ENCODE measurements around the gene GM2A.
"Not testable (repeated sequence)": the region's sequence is repeated elsewhere in the genome, so short reads cannot be mapped to it uniquely, and the experiment has no call there.

Gene GM2A

DNA sequence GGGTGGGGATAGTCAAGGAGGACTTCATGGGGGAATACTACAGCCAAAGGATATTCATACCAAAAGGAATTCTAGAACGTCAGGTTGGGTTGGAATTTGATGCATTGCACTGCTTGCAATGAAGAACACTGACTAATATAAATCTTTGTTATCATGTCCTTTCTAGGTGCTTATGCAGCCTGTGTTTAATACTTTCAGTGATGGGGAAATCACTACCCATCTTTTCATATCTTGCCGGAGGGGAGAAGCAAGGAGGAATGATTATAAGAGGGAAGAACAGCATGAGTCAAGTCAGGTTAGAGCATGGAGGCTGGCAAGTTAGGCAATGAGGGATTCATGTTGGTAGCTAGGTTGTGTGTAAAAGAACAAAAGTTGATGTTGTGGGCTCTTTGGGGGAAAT lies 24.0 kb upstream of the GM2A start:
- no peak for DNase-seq

DNA sequence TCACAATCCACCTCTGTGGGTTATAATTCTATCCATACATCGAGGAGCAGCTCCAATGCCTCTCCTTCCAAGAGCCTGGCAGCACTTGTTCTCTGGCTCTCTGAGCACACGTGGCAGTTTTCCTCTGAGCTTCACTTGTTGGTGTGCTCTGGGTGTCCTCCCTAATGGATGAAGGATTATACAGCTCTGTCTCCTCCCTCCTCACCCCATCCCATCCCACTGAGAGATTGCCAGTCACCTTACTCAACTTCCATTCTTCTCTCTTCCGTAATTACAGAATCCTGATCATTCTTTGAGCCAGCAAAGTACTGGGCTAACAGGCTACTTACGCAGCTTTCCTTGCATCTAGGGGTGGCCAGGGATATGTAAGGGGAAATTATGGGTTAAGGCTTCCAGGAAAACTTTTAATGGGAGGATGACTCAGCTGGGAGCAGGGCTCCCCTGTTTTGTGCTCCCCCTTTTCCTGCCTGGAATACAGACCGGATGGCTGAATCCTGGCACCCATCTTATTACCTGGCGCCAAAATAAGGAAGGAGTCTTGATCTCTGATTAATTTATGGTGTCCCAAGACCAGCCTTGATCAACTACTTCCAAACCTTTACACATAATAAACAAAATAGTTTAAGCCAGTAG lies 22.8 kb upstream of the GM2A start:
- DNase-seq: no peak

DNA sequence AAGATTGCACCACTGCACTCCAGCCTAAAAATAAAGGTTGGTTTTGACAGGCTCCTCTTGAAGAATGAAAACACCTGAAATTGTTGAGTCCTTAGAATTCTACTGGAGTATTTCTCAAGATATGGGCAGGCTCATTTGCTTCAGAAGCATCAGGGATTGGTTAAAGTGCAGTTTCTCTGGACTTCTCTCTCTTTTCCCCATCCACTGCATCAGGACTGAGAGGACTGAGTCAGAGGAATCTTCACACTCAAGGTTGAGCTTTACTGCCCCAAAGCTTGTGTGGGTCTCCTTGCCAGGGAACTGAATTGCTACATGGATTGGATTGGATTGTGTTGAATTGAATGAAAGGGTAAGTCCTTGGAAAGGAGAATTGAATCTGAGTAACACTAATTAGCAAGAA lies 21.6 kb upstream of the GM2A start:
- DNase-seq: no peak

DNA sequence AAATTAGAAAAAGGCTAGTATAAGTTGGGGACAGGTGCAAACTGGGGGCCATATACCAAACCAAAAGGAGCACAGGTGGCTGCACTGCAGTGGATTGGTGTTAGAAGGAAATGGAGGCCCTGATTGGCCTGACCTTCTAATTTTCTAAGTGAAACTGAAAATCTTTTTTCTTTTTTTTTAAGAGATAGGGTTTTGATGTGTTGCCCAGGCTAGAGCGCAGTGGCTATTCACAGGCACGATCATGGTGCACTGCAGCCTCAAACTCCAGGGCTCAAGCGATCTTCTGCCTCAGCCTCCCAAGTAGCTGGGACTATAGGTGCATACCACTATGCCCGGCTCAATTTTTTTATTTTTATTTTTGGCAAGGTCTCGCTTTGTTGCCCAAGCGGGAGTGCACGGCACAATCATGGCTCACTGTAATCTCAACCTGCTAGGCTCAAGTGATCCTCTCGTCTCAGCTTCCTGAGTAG lies 19.3 kb upstream of the GM2A start:
- DNase-seq: no peak

DNA sequence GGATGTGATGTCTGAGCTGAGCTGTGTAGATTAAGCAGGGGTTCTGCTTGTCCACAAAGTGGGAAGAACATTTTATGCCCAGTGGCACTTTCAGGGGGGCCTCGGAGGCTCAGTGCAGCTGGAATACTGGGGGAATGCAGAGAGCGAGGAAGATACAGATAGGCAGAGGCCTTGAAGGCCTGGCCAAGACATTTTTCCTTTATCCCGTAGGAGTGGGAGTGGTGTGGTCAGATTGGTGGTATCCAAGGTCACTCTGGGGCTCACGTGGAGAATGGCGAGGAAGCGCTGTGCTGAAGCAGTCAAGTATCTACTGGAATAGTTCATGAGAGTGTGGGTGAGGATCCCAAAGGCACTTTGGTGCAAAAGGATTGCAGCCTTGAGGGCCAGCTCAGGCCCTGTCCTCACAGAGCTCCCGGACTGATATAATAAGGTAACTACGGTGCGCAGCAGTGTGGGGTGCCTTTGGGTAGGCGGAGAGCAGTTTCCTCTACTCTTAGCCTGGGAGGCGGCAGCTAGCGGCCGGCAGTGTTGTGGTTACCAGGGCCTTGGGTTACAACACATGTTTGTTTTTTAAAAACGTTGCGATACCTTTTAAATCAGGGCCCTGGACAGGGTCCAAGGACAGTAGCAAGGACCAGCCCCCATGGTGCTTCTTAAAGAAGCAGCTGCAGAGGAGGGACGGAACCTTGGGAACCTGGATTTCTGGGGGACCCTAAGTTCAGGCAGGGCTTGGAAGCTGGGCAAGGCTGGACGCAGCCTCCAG lies 18.3 kb upstream of the GM2A start:
- no peak for DNase-seq

DNA sequence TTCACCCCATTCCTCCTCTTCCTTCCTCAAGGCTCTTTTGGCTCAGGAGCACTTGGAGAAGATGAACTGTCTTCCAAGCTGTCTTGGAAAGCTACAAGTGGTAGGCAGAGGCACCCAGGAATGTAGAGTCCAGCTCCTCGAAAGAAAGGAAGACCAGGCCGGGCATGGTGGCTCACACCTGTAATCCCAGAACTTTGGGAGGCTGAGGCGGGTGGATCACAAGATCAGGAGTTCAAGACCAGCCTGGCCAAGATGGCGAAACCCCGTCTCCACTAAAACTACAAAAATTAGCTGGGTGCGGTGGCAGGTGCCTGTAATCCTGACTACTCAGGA lies 17.8 kb upstream of the GM2A start:
- DNase-seq: not testable (repeated sequence)

DNA sequence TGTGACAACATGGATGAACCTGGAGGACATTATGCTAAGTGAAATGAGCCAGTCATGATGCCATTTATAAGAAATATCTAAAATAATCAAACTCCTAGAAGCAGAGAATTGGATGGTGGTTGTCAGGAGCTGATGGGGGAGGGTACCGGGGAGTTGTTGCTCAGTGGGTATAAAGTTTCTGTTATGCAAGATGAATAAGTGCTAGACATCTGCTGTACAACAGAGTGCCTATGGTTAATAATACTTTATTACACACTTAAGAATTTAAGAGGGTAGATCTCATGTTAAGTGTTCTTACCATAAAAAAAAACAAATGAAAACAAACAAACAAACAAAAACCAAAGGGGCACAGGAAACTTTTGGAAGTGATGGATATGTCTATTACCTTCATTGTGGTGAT lies 16.1 kb upstream of the GM2A start:
- DNase-seq: no peak

DNA sequence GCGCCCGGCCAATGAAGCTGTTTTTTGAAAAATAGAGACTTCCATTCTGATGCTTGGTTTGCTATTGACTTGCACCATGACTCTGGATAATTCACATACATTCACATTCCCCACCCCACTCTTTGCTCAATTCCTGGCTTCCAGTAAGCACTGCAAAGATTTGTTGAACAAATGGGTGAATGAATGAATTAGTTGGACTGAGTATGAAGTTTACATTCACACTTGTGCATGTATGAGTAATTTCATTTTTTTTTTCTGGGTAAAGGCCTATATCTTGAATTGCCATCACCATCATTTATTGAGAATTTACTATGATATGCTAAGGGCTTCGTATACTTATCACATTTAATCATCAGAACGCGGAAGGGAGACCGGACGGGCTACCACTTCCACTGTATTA lies 15.3 kb upstream of the GM2A start:
- no peak for DNase-seq

DNA sequence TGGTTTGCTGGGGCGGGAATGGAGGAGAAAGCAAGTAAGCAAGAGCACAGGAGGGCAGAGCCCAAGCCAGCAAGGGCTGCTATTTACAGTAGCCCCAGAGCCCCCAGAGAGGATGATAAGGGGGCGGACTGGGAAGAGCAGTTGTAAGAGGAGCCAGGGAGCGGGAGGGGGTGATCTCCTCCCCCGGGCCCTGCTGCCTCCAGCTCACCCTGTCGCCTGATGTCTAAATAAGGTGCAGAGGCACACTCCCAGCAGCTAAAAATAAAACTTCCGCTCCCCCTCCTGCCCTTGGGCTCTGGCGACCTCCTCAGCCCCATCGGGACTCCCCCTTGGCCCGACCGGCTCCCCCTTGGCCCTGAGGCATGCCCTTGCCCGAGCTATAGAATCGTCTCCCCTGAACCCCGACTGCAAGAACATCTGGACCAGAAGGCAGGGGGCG lies 14.7 kb upstream of the GM2A start:
- DNase-seq: no peak

DNA sequence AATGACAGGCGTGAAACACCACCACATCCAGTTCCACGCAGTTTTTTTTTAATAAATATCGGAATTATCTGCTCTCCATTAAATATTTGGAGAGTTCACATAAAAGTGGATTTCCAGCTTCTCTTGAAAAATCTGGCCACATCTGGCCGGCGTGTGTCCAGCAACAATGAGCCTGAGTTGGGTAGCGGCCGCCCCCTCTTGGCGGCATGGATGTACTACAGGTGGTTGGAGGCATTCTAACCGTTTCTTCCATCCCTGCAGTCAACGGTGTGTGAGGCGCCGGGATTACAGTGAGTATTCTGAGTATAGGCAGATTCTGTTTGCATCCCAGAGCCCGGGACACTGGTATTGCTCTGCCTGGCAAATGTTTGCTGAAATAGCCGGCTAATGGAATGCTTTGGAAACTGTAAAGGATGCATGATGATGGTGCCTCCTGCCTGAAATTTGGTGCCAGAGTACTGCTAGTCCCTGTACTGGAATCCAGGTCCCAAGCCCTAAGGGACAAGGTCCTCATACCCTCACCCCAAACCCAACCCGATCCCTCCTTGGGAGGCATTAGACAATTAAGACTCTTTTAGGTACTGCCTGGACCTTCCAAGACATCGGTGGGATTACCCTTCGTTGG lies 13.6 kb upstream of the GM2A start:
- DNase-seq: peak; percentile 80

DNA sequence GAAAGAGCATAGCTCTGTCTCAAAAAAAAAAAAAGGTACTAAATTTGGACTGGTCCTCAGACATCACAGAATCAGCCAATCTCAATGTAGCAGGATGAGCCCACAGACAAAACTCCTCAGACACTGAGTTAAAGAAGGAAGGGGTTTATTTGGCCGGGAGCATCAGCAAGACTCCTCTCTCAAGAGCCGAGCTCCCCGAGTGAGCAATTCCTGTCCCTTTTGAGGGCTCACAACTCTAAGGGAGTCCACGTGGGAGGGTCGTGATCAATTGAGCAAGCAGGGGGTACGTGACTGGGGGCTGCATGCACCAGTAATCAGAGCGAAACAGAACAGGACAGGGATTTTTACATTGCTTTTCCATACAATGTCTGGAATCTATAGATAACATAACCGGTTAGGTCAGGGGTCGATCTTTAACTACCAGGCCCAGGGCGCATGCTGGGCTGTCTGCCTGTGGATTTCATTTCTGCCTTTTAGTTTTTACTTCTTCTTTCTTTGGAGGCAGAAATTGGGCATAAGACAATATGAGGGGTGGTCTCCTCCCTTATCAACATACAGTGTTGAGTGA lies 12.6 kb upstream of the GM2A start:
- not testable (repeated sequence) for DNase-seq

DNA sequence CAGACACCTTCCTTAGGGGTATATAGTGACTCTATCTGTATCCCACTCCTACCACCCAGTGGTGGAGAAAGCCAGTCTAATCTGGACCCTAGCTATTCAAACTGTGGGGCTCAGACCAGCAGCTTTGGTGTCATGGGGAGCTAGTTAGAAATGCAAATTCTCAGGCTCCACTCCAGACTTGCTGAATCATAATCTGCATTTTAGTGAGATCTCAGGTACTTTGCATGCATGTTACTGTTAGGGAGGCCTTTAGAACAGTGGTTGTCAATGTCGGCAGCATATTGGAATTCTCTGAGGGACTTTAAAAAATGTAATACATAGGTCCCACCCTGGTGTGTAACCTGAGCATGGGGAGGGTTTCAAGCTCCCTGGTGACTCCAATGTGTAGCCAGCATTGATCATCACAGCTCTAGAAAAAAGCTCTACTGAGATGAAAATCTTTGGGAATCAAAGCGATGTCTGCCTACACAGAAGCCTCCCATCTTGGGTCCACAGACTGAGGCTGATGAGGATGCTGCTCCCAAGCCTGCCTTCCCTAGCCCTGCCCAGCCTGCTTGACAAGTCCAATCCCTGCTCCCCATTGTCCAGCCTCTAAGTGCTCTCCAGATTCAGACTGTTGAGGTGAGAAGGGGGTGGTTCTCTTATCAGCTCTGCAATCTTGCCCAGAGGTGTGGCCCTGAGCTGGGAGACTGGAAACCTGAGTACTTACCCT lies 11.9 kb upstream of the GM2A start:
- DNase-seq: no peak

DNA sequence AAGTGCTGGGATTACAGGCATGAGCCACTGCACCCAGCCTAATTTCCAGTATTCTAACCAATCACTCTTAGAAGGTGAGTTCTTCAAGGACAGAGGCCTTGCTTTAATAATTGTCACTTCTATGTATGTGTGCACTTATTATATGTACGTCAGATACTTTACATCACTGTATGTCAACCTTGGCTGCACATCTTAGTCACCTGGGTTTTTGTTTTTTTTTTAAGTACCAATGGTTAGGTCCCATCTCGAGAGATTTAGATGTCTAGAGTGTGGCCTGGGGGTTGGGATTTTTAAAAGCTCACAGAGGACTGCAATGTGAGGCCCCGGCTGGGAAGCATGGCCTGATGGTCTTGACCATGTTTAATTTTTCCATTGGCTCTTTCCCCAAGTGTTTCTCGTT lies 9.9 kb upstream of the GM2A start:
- DNase-seq: no peak

DNA sequence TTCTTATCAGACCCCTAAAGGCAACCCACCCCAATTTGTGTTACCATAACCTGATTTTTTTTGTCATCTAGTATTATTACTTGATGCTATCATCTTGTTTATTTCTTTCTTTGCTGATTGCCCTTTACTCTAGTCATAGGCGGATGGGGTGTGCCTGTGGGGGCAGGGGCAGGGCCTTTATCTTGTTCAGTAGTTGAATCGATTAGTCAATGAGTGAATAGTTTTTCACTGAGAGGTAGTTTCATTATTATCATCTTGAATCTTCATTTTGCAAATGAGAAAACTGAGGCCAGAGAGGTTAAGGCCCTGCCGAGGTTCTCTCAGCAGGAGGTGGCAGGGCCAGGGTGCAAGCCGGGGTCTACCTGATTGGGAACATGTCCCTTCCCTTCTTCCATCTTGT lies 9.4 kb upstream of the GM2A start:
- peak; percentile 78 for DNase-seq

DNA sequence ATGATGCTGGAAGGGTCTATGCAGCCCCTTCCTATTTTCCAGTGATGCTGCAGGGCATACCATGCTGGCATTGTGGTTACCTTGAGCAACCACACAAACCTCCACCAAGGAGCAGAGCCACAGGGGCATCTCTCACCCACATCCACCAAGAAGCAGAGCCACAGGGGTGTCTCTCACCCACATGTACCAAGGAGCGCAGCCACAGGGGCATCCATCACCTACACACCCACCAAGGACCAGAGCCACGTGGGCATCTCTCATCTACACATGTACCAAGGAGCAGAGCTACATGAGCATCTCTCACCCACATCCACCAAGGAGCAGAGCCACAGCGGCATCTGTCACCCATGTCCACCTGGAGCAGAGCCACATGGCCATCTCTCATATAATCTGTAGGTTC lies 8.8 kb upstream of the GM2A start:
- peak; percentile 46 for DNase-seq

DNA sequence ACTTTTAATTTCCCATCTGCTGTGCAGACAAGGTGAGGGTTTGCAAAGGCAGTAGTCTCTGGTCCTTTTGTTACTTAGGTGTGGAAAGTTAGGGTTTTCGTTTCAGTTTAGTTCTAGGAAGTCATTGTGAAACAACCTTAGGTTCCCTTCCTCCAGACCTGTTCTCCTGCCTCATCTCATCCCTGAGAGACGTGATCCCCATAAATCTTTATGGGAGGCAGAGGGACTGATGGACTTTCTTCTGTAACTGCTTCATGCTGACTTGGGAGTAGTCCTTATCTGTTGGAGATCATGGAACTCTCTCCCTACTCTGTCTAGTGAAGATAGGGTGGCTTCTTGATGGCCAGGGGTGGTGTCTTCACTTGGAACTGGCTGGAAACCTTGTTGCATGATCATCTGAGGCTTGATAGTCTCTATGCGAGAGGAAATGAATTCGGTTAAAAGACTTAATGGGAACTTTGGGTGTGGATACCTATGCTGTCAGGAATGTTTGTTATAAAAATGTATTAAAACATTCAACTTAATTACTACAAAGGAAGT lies 7.2 kb upstream of the GM2A start:
- DNase-seq: no peak

DNA sequence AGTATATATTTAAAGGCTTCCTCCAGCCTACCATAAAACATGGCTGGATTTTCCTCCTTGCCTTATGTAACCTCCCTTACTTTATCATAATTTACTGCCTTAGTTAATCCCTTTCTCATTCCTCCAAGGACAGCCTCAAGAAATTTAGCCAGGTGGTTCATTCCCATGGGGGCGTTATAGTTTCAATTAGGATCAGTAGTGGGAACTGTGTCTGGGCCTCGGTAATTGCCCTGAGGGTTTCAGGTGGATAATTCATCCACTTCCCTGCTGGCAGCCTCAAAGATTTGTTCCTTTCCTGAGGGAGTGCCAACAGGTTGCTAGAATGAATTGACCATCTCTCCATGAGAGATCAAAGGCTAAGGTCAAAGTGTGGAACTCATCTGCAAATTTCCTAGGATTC lies 4.3 kb upstream of the GM2A start:
- DNase-seq: no peak

DNA sequence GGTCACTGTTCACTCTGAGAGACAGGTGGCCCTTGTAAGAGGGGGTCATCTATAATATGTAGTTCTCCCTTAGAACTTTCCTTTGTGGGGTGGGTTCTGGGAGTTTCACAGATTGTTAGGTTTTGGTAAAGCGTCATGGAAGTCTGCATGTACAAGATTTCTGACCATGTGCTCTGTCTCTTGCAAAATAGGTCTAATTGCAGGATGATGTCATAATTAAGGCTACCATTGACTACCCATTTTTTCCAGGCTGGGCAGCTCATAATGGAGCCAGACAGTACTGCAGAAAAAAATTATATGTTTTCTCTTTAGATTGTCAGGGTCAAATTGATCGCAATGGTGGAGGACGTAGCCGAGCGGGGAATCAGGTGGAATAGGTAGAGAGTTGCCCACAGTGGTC lies 3.7 kb upstream of the GM2A start:
- DNase-seq: no peak

DNA sequence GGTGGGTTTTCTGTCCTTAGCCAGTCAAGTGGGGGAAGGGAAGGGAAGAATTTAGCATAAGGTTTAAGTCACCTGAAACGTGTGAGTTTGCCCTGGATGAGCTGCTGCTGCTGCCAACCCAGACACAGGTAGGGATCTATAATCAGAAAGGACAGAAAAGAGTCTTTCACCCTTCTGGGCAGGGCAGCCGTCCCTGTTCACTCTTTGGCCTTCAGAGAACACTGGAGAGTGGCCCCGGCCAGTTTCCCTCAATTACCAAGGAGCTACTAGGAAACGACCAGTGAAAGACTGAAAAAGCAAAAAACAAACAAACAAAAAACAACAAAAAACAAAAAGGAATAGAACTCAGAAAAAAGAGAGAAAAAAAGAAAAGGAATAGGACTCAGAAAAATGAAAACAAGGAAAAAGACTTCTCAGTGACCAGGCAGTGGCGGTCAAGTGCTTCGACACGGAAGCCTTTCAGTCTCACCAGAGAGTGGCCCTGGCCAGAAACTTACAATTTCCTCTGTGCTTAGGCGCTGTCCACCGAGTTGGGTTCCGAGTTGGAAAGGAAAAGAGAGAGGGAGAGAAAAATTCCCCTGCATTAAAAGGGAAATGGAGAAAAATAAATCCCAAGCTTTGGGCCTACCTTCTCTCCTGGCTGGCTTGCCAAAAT lies 2.5 kb upstream of the GM2A start:
- no peak for DNase-seq

DNA sequence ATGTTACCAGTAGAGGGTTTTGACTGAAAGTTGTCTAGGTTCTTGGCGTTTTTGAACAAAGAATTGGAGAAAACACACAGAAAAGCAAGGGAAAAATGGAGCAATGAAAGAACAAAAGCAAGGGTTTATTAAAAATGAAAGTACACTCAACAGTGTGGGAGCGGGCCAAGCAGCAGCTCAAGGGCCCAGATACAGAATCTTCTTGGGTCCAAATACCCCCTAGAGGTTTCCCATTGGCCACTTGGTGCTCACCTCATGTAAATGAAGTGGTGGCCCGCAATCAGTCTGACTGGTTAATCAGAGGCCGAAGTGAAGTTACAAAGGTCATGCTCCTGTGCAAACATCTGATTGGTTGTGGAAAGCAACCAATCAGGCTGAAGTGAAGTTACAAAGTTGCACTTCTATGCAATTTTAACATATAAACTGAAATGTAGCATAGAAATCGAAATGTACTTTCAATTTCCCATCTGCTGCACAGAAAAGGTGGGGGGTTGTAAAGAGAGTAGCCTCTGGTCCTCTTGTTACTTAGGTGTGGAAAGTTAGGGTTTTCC lies 1.9 kb upstream of the GM2A start:
- peak; percentile 77 for DNase-seq

DNA sequence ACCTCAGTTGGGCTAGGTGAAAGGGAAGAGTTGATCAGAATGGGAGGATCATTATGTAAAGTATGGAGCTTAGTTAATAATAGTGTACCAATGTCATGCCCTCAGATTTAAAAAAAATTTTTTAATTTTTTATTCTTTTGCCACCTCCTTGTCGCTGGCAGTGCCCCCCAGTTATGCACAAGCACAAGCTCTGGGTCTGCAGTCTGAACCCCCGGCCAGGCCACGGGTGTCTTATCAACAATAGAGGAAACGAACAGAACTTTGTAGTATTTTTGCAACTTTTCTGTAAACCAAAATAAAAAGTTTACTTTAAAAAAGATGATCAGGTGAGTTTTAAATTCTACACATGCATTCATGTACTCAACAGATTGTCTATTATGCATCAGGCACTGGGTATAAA lies 1.4 kb upstream of the GM2A start:
- DNase-seq: no peak

DNA sequence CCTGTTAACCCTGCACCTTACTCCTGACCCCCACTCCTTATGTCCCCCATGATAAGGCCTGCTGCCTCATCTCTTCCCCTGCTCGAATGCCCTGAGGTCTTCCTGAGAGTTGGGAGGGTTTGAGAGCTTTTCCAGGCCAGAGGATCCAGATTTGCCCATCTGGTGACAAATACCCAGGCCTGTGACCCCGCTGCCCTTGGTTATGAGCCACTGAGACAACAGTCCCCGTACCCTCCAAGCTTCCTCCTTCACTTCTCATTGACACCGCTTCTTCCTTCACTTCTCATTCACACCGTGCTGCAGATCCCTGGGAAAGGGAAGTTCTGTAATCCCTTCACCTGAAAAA lies 593 bp downstream of the GM2A start:
- DNase-seq: no peak

Data from activated CD4-positive, alpha-beta T cell treated with anti-CD3 and anti-CD28 coated beads, Interleukin-2, Interleukin-6, amounts not matched to agents 100 ng/mL and 50 ng/mL, durations not matched to agents 16 hours and 8 hours (primary cell).